ENCODE measurements around the gene PHKA2.

The PHKA2 gene

GRCh38 chrX:18933617-18934016 is 50.3 kb downstream of the PHKA2 start:
- DNase-seq (ENCODE audit: low read depth), result no peak

- no peak for DNase-seq (ENCODE audit: low read depth)
Measured at GRCh38 chrX:18931972-18932371, 51.9 kb downstream of the PHKA2 start.

- no peak for DNase-seq (ENCODE audit: low read depth)
Measured at GRCh38 chrX:18929775-18930174, 54.1 kb downstream of the PHKA2 start.

GRCh38 chrX:18927558-18927957 is 56.4 kb downstream of the PHKA2 start:
- DNase-seq (ENCODE audit: low read depth), result no peak

- DNase-seq (ENCODE audit: low read depth), result no peak
Measured at GRCh38 chrX:18924507-18925088, 59.3 kb downstream of the PHKA2 start.

- DNase-seq (ENCODE audit: low read depth), result no peak
Measured at GRCh38 chrX:18920566-18920965, 63.3 kb downstream of the PHKA2 start.

- DNase-seq (ENCODE audit: low read depth), result no peak
Measured at GRCh38 chrX:18920079-18920478, 63.8 kb downstream of the PHKA2 start.

- no peak for DNase-seq (ENCODE audit: low read depth)
Measured at GRCh38 chrX:18917831-18918230, 66.1 kb downstream of the PHKA2 start.

- no peak for DNase-seq (ENCODE audit: low read depth)
Measured at GRCh38 chrX:18906286-18906685, 77.6 kb downstream of the PHKA2 start.

- no peak for DNase-seq (ENCODE audit: low read depth)
Measured at GRCh38 chrX:18900401-18900976, 83.4 kb downstream of the PHKA2 start.

GRCh38 chrX:18899796-18900380 is 84.0 kb downstream of the PHKA2 start:
- no peak for DNase-seq (ENCODE audit: low read depth)

- no peak for DNase-seq (ENCODE audit: low read depth)
Measured at GRCh38 chrX:18898492-18898891, 85.4 kb downstream of the PHKA2 start.

GRCh38 chrX:18898091-18898490 is 85.8 kb downstream of the PHKA2 start:
- DNase-seq (ENCODE audit: low read depth), result no peak

GRCh38 chrX:18897611-18898010 is 86.3 kb downstream of the PHKA2 start:
- DNase-seq (ENCODE audit: low read depth), result no peak

- no peak for DNase-seq (ENCODE audit: low read depth)
Measured at GRCh38 chrX:18896680-18897544, 87.0 kb downstream of the PHKA2 start.

GRCh38 chrX:18895189-18895951 is 88.5 kb downstream of the PHKA2 start:
- no peak for DNase-seq (ENCODE audit: low read depth)

GRCh38 chrX:18894156-18894555 is 89.8 kb downstream of the PHKA2 start:
- no peak for DNase-seq (ENCODE audit: low read depth)

GRCh38 chrX:18893536-18893935 is 90.4 kb downstream of the PHKA2 start:
- no peak for DNase-seq (ENCODE audit: low read depth)

- no peak for DNase-seq (ENCODE audit: low read depth)
Measured at GRCh38 chrX:18892899-18893298, 91.0 kb downstream of the PHKA2 start.

- DNase-seq (ENCODE audit: low read depth), result no peak
Measured at GRCh38 chrX:18891548-18891945, 92.4 kb downstream of the PHKA2 start.

GRCh38 chrX:18890724-18891547 is 93.0 kb downstream of the PHKA2 start:
- DNase-seq (ENCODE audit: low read depth), result no peak
